Activated CD4-positive, alpha-beta T cell treated with anti-CD3 and anti-CD28 coated beads for 4 hours (primary cell): ENCODE results near the gene OCA2.

Experiments
- DNase-seq, 2 donors: peaks; one replicate each; pipeline ENCODE4 v3.0.0-alpha.2; 2020

The OCA2 gene

GRCh38 chr15:28118531-28118930 is 19.4 kb upstream of the OCA2 start:
- no peak for DNase-seq

DNA sequence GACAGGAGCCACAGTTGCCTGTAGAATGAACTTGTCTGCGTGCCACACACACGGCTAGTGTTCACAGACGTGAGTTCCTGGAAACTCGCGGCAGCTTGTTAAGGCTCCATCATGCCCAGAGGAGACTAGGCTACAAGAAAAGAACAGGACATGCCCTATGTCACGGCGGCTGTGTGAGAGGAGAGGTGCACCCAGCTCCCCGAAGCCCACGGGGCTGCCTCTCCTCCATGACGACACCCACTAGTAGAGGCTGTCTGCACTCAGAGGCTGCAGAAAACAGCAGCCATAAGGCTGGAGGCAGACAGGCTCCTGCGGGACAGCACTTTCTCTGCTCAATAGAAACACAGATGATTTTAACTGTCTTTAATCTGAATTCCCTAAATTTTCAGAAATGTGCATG is 19.0 kb upstream of the OCA2 start:
- no peak for DNase-seq

DNA sequence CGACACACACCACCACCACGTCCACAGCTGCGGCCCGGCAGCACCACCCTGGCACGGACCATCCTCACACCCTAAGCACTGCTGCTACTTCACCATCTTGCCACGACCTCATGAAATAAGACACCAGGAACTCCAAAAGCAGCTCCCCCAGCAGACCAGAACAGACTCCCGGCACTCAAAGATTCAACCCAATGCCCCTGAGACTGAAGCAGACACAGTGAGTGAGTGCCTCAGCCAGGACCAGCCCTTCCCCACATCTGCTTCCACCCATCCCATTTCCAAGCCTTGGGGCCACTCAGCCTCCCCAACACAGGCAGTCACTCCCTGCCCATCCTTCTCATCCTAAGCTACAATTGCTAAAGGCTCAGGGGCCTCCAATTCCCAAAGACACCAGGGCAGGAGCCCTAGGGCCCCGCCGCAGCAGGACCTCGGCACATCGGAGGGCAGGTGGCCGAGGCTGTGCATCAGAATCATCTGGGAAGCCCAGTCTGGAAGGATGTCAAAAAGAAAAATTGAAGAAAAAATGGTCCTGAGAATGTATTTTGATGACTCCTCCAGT is 18.4 kb upstream of the OCA2 start:
- DNase-seq, result no peak

DNA sequence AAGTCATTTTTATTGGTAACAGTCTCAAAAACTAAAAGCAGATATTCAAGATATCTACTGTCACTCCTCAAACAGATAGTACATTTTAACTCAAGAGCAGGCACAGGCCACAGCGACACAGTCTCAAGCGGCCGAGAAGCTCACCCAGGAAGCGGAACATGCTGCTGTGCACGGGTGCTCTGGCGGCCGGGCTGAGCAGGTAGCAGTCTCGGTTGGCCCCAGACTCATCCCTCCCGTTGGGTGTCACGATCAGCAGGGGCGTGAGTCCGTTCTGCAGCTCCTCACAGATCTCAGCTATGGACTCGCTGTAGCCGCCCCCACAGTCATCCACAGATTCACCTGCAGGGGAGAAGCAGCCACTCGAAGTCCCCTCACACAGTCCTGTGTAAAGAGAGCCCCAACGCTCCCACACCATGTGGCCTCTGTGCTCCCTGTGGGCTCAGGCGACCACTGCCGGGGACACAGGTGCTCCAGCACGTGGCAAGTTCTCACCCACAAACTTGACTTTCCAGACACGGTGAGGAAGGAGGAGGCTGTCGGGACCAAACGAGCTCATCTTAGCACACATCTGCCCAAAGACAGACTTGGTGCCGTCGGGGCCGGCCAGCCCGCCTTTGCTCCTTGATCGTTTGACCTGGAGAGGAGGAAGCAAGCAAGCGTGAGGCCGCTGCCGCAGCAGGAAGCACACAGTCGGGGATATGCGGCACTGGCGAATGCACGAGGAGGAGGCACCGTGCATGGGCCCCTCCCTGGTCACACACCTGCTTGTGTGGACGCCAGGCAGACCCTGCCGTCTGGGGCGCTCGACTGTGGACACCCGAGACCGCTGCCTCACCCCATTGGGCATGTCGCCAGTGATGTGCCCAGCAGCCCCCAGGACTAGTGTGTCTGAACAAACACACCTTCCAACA is 17.7 kb upstream of the OCA2 start:
- no peak for DNase-seq

DNA sequence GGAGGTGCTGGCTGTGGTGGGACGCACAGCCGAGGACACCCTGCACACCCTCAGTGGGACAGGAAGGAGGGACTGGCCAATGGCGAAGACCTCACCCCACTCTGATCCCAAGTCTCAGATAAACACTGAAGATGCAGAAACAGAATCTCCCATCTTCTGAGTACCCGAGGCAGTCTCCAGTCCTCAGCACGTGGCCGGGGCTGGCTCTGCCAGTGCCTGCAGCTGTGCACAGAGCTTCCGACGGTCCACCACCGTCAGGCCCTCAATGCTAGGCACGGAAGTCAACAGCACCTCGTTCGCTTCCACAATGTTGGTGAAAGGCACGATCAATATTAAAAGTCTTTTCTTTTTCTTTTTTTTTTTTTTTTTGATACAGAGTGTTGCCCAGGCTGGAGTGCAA is 16.8 kb upstream of the OCA2 start:
- DNase-seq, result no peak

GRCh38 chr15:28114721-28115622 is 15.9 kb upstream of the OCA2 start:
- DNase-seq, result no peak

GRCh38 chr15:28114114-28114455 is 15.0 kb upstream of the OCA2 start:
- DNase-seq, result no peak

DNA sequence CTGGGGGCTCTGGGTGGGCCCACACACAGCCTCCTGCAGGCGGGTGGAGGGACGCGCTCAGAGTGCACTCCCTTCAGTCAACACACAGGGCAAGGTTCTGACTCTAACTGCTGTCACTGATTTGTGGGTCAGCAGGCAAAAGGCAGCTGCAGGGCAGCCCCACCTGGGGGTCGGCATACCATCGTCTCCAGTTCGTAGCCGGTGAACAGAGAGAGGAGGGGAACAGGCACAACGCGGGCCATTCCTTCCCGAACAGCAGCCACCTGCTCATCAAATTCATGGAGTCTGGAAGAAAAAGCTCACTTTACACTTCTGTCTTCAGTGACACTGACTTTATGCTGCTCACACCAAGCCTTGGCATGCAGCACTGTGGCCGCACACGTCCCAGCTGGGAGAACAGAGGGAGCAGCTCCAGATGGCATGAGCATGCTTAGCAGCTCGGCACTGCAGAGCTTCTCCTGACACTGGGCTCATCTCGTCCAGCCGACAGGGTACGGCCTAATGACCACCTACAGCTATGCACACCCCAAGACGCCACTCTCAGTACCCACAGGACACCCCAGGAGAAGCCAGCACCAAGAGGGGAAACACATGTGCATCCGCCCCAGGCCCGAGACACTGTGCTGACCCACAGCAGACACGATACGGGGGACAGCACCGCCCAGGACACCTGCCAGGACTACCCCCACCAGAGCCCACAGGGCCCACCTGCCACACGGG is 14.4 kb upstream of the OCA2 start:
- DNase-seq, result no peak

DNA sequence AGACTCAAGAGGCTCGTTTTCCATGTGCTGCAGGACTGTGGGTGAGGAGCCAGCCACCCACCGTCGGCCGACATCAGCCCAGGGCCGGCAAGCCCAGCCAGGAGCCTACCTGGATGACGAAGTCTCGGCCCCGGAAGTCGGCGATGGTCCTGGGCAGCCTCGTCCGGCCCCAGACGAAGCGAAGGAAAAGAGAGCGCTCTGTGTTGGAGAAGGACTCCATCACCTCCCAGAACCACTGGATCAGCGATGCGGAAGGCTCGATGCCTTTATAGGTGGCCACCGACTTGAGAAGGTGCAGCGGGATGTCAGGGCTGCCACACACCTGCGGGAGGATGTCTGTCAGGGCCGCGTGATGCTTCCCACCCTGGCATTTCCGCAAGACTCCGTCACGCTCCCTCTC is 13.8 kb upstream of the OCA2 start:
- DNase-seq, result no peak

DNA sequence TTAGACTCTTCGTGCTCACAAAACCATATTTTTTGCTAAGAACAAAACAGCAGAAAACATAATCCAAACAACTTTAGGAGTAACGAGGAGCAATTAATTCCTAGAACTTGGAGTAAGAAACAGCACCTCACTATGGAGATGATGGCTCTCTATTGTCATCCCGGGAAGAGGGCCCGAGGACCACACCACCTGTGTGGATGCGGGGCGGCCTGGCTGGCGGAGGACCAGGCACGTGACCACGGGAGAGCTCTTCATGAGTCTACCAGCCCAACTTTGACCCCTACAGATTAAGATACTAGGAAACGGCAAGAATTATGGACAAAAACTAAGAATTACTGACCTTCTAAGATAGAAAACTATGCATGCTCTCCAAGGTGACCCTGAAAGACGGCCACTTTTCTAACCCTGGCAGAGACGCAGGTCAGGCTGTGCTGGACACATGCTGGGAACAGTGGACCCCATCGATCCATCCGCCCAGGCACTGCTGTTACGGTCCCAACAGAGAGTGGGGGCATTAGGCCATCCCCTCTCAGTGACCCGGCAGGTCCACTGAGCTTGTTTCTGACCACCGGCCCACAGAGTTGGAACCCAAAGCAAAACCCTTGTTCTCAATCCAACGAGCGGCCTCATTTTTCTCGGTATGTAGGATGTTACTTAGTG is 13.1 kb upstream of the OCA2 start:
- no peak for DNase-seq

DNA sequence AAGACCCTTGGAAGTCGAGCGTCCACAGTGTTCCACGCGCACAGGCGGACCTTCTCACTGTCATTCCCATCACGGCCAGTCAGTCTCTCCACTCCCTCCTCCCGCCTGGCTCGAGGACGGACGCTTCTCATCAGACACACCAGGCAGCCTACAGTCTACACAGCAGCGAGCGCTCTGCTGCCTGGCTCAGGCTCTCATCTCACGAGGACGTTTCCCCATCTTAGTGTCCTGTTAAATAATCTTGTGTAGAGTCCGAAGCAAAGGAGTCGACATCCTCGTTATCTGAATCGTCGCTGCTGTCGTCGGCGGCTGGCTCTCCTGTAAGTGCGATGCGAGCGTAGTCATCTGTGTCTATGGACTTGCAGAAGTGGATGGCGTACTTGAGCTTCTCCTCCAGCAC is 12.4 kb upstream of the OCA2 start:
- DNase-seq, result no peak

DNA sequence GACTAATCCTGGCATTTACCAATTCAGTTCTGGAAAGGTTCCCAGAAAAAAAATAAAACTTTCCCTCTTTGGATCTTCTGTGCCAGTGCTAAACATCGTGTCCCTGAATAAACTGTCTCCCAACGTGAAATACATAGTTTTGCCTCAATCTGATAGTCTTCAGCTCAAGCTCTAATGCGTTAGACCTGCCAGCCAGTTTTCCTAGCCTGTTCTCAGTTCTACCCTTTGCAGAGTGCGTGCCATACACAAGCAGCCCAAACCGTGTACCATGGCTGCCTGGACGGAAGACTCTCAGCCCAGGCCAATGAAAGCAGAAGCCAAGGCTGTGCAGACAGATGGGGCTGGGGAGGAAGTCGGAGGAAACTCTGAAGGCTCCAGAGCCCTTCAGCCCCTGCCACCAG is 11.4 kb upstream of the OCA2 start:
- DNase-seq, result no peak

DNA sequence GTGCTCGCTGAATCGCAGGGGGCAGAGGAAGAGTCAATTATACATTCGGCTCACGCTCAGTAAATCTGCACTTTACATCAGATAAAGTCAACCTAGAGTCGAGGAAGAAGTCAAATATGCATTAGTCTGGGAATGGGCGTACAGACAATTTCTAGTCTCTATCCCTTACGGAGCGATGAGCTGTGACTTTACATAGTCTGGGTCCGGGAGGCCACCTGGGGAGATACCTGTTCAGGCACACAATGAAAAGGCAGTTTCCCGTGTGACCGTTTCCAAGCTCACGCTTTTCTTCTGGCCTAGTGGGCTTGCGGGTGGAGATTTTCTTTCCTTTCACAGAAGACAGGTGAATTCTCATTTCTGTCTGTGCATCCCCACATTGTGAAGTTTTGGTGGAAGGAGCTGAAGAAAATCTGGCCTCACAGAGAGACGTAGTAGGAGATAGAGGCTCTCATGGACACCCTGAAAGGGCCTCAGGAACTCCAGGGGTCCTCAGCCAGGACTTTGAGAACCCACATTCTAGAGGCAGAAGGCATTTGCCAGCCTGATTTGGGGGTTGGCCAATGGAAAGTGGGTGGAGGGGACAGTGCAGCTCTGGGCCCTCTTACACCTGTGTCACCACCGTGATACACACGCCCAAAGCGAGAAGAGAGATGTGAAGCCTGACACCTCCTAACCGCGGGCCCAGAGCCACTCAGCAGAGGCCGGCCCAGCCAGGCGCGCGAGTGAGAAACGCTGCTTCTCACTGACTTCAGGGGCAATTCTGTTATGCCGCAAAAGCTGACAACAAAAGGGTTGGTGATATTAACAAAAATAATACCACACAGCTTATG is 10.7 kb upstream of the OCA2 start:
- DNase-seq, result no peak

DNA sequence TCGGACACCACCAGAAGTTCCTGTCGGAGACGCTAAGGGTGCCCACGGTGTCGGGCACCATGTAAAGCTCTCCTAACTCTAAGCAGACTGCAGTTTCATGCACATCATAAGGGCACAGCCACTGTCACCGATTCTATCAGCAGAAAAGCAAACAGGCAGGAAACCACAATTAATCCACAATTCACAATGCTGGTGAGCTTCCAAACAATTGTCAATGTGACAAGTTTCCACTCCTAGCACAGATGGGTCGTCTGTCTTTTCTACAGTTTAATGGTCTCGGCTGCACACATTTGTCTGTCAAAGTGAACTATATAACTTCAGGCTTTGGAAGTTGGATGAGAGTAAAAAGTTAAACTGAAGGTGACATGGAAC is 8.8 kb upstream of the OCA2 start:
- no peak for DNase-seq

DNA sequence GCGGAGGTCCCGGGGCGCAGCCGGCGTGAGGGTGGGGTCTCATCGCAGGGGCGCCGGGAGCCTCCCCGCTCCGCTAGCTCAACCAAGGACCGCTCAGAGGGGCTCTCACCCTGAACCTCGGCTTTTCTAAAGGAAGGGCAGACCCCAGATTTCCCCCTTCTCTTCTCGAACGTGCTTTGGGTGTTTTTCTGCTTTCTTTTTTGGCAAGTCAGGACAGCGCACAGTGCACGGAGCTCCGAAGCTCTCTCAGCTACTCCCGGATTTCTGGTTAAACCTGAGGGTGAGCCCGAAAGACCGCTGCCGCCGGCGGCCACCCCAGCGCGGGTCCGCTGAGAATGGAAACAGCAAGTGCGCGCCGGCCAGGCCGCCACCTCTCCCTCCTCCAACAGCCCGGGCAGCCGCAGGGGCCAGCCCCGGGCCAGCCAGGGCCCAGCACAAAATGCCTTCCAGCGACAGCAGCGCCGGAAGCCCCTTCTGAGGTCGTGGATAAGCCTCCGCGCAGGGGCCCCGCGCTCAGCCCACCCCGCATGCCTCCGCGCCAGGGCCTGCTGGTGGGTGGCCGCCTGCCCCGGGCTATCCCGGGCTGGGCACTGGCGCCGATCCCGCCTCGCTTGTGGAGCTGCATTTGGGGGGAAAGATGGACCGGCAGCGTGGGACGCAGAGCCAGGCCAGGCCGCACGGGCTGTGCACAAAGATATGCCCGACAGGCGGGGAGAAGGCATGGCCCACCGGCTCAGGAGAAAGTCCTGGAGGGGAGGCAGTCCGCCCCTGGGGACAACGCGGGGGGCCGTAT is 8.2 kb upstream of the OCA2 start:
- no peak for DNase-seq

DNA sequence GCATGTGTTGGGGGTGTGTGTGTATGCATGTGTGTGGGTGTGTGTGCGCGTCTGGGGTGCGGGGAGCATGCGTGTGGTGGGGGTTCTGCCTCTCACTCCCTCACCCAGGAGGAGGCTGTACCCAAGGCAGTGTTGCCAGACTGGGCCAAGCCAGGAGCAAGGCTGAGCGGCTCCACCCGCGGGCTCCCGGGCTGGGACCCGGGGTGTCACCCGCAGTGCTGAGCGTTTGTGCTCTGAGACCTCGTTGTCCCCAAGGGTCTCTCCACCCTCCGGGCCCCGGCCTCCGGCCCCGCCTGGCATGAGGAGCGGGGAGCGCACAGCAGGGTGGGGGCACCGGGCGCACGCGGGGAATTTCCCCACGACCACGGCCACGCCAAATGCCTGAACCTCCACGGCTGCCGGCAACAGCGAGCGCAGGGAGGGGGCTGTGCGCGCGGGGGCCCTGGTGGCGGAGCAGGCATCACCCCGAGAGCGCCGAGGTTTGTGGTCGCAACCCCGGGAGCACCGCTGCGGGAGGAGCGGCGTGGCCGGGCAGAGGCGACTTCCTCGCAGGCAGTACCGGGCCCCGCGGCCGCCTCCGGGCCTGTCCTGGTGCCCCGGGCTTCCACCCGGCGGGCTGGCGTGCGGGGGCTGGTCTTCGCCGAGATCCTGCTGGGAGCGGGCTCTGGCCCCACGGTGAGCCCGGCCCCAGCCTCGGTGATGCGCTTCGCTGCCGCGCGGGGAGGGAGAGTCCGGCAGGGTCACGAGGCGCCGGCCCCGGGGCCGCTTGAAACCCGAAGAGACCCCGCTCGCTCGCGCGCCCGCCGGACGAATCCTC is 7.4 kb upstream of the OCA2 start:
- DNase-seq, result no peak

DNA sequence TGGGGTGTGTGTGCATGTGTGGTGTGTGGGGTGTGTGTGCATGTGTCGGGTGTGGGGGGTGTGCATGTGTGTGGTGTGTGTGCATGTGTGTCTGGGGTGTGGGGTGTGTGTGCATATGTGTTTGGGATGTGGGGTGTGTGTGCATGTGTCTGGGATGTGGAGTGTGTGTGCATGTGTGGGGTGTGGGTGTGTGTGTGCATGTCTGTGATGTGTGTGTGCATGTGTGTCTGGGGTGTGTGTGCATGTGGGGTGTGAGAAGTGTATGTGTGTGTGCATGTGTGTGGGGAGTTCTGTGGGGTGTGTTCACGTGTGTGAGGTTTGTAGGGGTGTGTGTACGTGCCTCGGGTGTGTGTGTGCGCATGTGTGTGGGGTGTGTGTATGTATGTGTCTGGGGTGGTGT is 6.7 kb upstream of the OCA2 start:
- no peak for DNase-seq

DNA sequence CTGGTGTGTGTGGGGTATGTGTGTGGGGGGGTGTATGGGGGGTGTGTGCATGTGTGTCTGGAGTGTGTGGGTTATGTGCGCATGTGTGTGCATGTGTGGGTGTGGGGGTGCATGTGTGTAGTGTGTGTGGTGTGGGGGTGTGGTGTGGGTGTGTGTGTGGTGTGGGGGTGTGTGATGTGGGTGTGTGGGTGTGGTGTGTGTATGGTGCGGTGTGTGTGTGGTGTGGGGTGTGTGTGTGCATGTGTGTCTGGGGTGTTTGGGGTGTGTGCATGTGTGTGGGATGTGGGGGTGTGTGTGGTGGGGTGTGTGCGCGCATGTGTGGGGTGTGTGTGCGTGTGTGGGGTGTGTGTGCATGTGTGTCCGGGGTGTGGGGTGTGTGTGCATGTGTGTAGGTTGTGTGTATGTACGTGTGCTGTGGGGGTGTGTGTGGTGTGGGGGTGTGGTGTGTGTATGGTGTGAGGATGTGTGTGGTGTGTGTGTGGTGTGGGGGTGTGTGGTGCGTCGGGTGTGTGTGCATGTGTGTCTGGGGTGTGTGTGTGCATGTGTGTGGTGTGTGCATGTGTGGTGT is 6.2 kb upstream of the OCA2 start:
- no peak for DNase-seq

DNA sequence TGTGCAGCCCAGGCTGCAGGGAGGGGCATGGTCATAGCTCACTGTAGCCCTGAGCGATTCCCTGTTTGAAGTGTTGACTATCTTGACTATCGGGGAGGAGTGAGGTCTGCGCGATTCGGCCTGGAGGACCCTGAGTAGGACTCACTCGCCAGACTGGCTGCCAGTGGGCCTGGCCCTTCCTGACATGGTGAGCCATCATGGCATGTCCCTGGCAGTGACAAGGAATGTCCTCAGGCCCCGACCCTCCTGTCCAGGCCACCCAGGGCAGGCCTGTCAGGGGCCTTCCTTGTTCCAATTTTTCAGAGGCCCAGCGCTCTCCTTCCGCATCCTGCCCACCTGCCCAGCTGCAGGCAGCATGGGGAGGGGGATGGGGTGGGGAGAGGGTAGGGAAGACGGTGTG is 5.2 kb upstream of the OCA2 start:
- DNase-seq, result no peak

DNA sequence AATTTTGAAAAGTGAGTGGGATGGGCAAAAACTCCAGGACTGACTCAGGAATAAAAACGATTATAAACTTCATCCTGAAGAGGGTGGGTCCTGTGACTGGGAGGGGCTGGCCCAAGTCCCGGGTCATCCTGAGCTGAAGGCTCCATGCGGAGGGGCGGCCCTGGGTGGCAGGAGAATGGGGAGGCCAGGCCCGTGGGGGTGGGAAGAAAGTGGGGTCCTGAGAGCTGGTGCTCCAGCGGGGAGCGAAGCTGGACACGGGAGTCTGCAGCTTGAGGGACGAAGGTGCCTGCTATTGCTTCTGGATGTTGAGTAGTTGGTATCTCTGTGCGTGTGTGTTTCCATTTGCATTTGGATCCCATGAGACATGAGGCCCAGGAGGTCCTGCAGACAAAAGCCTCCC is 4.7 kb upstream of the OCA2 start:
- DNase-seq, result no peak
